Neutrophil (primary cell): ENCODE measurements around the gene CDC42EP4.

Experiments used
- H3K27ac ChIP-seq: fragments of 200-600 bp; sonication (generic); 2 replicates; pipeline ENCODE4 v1.5.1; 2016; ENCODE audit warnings: mild to moderate bottlenecking, moderate library complexity
- H3K27me3 ChIP-seq: fragments of 200-600 bp; sonication (generic); 2 replicates; pipeline ENCODE4 v1.6.0; 2016; ENCODE audit warnings: mild to moderate bottlenecking
- H3K36me3 ChIP-seq: fragments of 200-600 bp; sonication (generic); 2 replicates; pipeline ENCODE4 v1.5.1; 2017
- H3K4me1 ChIP-seq, 2 experiments: fragments of 200-600 bp in 1 of 2; sonication (generic) in 1 of 2; 1 replicate in 1 of 2; 2 replicates in 1 of 2; pipeline versions ENCODE4 v1.5.1 to v1.6.1; 2013 to 2016; ENCODE audit warnings: low read depth in 1 of 2, low read length in 1 of 2, mild to moderate bottlenecking in 1 of 2, moderate library complexity in 1 of 2; ENCODE audit not compliant: control insufficient read depth in 1 of 2, insufficient read depth in 1 of 2
- H3K4me3 ChIP-seq, 2 experiments: fragments of 200-600 bp in 1 of 2; sonication (generic) in 1 of 2; 1 replicate in 1 of 2; 2 replicates in 1 of 2; pipeline ENCODE4 v1.5.1; 2013 to 2016; ENCODE audit warnings: low read depth in 1 of 2, low read length in 1 of 2, mild to moderate bottlenecking in 1 of 2, moderate library complexity in 1 of 2
- H3K9me3 ChIP-seq: fragments of 200-600 bp; sonication (generic); 2 replicates; pipeline ENCODE4 v1.5.1; 2016
- TF ChIP-seq, protein P1 (sequence below): fragments of 200-600 bp; sonication (generic); IDR thresholded peaks from 2 replicates; pipeline ENCODE4 v1.5.1; 2016; ENCODE audit warnings: antibody characterized with exemption

CDC42EP4 gene

DNA sequence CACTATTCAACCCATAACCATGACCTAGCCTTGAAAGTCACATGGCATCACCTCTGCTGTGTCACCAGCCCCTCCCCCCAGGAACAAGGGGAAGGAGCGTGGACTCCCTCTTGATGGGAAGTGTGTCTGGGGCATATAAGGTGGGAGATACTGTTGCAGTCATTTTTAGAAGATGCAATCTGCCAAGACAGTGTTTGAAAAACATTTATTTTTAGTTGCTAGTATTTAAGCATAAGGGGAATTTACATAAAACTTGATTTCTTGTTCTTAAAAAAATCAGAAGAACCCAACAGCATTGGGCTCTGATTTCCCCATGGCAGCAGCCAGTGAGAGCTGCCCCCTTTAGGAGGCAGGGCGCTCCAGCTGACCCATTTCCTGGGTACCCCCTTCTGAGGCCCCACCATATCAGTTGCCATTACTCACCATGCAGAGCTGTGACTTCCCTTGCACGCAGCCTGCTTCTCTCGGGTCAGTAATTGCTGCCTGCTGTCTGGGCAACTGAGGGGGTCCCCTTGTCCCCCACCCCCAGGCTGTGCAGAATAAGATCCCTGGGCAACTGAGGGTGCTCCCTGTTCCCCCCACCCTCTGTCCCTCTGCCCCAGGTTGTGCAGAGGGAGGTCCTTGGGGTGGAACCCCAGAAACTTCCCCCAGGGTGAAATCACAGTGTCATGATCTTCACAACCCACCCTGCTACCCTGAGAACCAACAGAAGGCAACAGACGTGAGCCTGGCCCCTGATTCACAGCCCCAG lies 11.8 kb upstream of the CDC42EP4 start:
- TF ChIP-seq, protein P1, sequence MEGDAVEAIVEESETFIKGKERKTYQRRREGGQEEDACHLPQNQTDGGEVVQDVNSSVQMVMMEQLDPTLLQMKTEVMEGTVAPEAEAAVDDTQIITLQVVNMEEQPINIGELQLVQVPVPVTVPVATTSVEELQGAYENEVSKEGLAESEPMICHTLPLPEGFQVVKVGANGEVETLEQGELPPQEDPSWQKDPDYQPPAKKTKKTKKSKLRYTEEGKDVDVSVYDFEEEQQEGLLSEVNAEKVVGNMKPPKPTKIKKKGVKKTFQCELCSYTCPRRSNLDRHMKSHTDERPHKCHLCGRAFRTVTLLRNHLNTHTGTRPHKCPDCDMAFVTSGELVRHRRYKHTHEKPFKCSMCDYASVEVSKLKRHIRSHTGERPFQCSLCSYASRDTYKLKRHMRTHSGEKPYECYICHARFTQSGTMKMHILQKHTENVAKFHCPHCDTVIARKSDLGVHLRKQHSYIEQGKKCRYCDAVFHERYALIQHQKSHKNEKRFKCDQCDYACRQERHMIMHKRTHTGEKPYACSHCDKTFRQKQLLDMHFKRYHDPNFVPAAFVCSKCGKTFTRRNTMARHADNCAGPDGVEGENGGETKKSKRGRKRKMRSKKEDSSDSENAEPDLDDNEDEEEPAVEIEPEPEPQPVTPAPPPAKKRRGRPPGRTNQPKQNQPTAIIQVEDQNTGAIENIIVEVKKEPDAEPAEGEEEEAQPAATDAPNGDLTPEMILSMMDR: no peak
- no peaks in the 10 kb centered on the region for H3K4me1 ChIP-seq
- no peak overlapping the region for H3K27ac ChIP-seq
- H3K4me3 ChIP-seq: no peak overlapping the region
- peaks cover 15% of the 10 kb centered on the region for H3K27me3 ChIP-seq
- H3K9me3 ChIP-seq: no peaks in the 10 kb centered on the region
- H3K36me3 ChIP-seq: no peaks in the 10 kb centered on the region

DNA sequence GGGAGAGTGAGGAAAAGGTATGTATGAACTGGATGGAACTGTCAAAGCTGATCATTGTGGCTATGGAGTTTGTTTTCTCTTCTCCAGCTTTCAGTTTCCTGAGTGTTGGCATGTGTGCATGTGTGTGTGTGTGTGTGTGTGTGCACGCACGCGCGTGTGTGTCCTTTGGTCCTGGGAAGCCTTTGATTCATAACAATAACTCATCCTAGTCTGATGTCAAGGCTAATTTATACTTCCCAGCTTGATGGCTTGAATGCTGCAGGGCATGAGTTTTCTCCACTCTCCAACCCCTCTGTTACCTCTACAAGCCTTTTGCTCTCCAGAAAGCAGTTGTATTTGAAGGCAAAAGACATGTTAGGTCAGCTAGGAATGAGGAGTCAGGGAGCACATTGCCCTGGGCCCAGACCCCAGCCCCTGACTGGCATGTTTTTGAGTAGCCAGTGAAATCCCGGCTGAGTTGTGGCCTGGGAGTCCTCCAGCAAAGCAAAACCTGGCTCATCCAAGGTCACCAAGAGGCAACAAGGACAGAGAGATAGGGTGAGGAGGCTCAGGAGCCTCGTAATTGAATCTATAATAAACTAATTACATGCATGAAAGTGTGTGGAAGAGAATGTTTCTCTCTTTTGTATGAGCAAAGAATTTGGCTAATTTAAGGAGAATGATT lies 8.9 kb upstream of the CDC42EP4 start:
- TF ChIP-seq, protein P1: no peak
- peaks cover 15% of the 10 kb centered on the region for H3K27me3 ChIP-seq
- no peaks in the 10 kb centered on the region for H3K36me3 ChIP-seq
- H3K27ac ChIP-seq: no peak overlapping the region
- no peaks in the 10 kb centered on the region for H3K9me3 ChIP-seq
- no peaks in the 10 kb centered on the region for H3K4me1 ChIP-seq
- no peak overlapping the region for H3K4me3 ChIP-seq

DNA sequence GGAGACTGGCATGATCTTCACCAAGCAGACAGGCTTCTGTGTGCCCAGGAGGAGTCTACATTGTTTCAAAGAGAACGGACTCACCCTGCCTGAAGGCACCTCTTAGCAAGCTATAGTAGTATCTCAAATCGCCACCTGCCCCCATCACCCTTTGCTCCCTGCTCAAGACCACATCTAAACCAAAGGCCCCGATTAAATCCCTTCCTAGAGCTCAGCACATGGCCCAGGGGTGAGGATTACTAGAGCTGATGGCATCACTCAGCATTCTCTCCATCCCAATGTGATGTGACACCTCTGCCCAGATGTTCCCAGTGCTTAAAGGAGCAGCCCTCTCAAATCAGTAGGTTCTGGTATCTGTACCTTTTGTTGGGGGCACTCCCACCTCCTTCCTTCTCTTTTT lies 8.0 kb upstream of the CDC42EP4 start:
- Histone ChIP-seq H3K36me3 (no peaks in the 10 kb centered on the region), H3K4me3 (no peak overlapping the region), H3K9me3 (no peaks in the 10 kb centered on the region), H3K27ac (no peak overlapping the region), H3K4me1 (no peaks in the 10 kb centered on the region), H3K27me3 (peaks cover 8% of the 10 kb centered on the region)
- TF ChIP-seq, protein P1: no peak

DNA sequence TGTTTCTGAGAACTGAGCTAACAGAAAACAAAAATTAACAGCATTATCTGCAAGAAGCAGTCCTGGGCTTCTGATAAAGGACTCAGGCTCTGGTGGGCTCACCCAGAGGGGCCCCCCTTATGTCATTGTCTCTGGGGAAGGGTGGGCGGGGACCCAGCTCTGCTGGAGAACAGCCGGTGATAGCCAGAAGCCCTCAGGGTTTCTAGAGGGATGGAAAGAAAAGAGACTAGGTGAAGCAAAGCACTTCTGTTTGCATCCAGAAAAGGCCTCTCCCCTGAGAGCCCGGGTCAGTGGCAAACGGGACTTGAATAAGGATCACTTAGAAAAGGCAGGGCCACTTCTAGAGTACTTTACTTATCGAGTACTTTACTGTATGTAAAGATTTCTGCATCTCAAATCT lies 7.0 kb upstream of the CDC42EP4 start:
- peaks cover 3% of the 10 kb centered on the region for H3K27me3 ChIP-seq
- H3K9me3 ChIP-seq: no peaks in the 10 kb centered on the region
- TF ChIP-seq, protein P1: no peak
- H3K36me3 ChIP-seq: no peaks in the 10 kb centered on the region
- no peak overlapping the region for H3K27ac ChIP-seq
- H3K4me3 ChIP-seq: no peak overlapping the region
- no peaks in the 10 kb centered on the region for H3K4me1 ChIP-seq

DNA sequence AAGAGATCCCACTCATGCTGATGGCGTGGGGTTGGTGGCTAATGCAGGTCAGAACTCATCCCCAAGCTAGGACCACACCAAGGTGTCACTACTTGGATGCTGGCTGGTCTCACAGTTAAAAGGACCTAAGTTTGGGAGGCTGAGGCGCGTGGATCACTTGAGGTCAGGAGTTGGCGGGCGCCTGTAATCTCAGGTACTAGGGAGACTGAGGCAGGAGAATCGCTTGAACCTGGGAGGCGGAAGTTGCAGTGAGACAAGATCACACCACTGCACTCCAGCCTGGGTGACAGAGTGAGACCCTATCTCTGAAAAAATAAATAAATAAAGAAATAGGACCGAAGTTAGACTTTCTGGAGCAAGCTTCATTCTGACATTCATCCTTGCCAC lies 6.6 kb upstream of the CDC42EP4 start:
- Histone ChIP-seq H3K27ac (no peak overlapping the region), H3K4me3 (no peak overlapping the region), H3K9me3 (no peaks in the 10 kb centered on the region), H3K27me3 (no peaks in the 10 kb centered on the region), H3K36me3 (no peaks in the 10 kb centered on the region), H3K4me1 (no peaks in the 10 kb centered on the region)
- TF ChIP-seq, protein P1: no peak
